ENCODE measurements around the gene TCOF1. TPM values are rescaled to one million over a fixed set of nuclear protein-coding genes. Genes with fewer than 3 reads are reported as not detected.

TCOF1 gene
- total and polyA plus RNA-seq, 2 experiments from 2014 or later = 86.8 to 165 TPM

DNA sequence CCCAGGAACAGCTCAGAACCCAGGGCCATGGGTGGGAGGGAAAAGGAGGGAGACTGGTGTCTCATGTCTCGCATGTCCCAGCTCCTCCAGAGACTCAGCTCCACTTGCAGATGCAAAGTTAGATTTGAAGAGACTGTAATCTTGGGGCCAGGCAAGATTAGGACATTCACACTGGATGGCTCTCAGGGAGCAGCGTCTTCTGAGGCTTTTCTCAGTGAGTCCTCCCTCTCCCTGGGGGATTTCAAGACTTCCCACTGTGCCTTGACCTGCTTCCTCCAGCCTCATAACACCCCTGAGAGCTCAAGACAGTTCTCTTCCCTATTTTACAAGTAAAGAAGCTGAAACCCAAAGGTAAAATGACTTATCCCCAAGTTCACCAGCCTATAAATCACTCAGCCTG is 10.5 kb upstream of the TCOF1 start (continued):
- TF ChIP-seq, protein P1, sequence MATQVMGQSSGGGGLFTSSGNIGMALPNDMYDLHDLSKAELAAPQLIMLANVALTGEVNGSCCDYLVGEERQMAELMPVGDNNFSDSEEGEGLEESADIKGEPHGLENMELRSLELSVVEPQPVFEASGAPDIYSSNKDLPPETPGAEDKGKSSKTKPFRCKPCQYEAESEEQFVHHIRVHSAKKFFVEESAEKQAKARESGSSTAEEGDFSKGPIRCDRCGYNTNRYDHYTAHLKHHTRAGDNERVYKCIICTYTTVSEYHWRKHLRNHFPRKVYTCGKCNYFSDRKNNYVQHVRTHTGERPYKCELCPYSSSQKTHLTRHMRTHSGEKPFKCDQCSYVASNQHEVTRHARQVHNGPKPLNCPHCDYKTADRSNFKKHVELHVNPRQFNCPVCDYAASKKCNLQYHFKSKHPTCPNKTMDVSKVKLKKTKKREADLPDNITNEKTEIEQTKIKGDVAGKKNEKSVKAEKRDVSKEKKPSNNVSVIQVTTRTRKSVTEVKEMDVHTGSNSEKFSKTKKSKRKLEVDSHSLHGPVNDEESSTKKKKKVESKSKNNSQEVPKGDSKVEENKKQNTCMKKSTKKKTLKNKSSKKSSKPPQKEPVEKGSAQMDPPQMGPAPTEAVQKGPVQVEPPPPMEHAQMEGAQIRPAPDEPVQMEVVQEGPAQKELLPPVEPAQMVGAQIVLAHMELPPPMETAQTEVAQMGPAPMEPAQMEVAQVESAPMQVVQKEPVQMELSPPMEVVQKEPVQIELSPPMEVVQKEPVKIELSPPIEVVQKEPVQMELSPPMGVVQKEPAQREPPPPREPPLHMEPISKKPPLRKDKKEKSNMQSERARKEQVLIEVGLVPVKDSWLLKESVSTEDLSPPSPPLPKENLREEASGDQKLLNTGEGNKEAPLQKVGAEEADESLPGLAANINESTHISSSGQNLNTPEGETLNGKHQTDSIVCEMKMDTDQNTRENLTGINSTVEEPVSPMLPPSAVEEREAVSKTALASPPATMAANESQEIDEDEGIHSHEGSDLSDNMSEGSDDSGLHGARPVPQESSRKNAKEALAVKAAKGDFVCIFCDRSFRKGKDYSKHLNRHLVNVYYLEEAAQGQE (IDR thresholded peaks at IDR 0.05; ENCODE audit: unreplicated experiment) = no peak
- TF ChIP-seq ZNF331 (CRISPR knock-in tag; IDR thresholded peaks at IDR 0.05; ENCODE audit: low read depth) (no peak), EZH2phosphoT487 (IDR thresholded peaks at IDR 0.05; ENCODE audit: unreplicated experiment) (no peak), EZH2 (IDR thresholded peaks at IDR 0.05; ENCODE audit: low read depth, unreplicated experiment) (no peak)

- H3K9me2 ChIP-seq (ENCODE audit: insufficient read depth) = no peaks in the 10 kb centered on the region
- H3K27ac ChIP-seq (ENCODE audit: low read depth) = no peak overlapping the region
- H3K4me1 ChIP-seq (ENCODE audit: insufficient read depth) = peaks cover 7% of the 10 kb centered on the region; the same call in 1 of the 2 replicates
- no peak for TF ChIP-seq EZH2phosphoT487 (IDR thresholded peaks at IDR 0.05; ENCODE audit: unreplicated experiment)
- TF ChIP-seq STAT1 (IDR thresholded peaks at IDR 0.05; ENCODE audit: unreplicated experiment) = no peak
- TF ChIP-seq, protein P2, sequence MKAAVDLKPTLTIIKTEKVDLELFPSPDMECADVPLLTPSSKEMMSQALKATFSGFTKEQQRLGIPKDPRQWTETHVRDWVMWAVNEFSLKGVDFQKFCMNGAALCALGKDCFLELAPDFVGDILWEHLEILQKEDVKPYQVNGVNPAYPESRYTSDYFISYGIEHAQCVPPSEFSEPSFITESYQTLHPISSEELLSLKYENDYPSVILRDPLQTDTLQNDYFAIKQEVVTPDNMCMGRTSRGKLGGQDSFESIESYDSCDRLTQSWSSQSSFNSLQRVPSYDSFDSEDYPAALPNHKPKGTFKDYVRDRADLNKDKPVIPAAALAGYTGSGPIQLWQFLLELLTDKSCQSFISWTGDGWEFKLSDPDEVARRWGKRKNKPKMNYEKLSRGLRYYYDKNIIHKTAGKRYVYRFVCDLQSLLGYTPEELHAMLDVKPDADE (IDR thresholded peaks at IDR 0.05) = no peak
- no peak for TF ChIP-seq ZNF462 (CRISPR knock-in tag; IDR thresholded peaks at IDR 0.05)
- TF ChIP-seq EZH2 (IDR thresholded peaks at IDR 0.05; ENCODE audit: low read depth, unreplicated experiment) = no peak
- TF ChIP-seq NANOG (IDR thresholded peaks at IDR 0.05; ENCODE audit: borderline replicate concordance) = no peak
- no peaks in the 10 kb centered on the region for H3F3A ChIP-seq (replicated peaks; ENCODE audit: low read depth)
- Mint-ChIP-seq H3K27ac (no peak overlapping the region), H3K27me3 (ENCODE audit: insufficient read depth, low read depth, poor library complexity) (peaks cover 3% of the 10 kb centered on the region), H3K36me3 (ENCODE audit: low read depth) (no peaks in the 10 kb centered on the region), H3K9me3 (no peaks in the 10 kb centered on the region), H3K4me3 (no peak overlapping the region), H3K4me1 (peaks cover 10% of the 10 kb centered on the region)
- no peaks in the 10 kb centered on the region for H3K27me3 ChIP-seq (ENCODE audit: insufficient read depth)
- no peaks in the 10 kb centered on the region for H4K20me1 ChIP-seq (replicated peaks; ENCODE audit: insufficient read depth)
- no peaks in the 10 kb centered on the region for H3K36me3 ChIP-seq (ENCODE audit: insufficient read depth)
- no peak overlapping the region for H3K4me2 ChIP-seq
- H3K4me3 ChIP-seq = no peak overlapping the region
- no peak for ATAC-seq
- no peaks in the 10 kb centered on the region for H3K79me2 ChIP-seq (replicated peaks; ENCODE audit: insufficient read depth)
- H2AFZ ChIP-seq = 0 out of 2 replicates have a peak overlapping the region, but pooled peaks have one; percentile 32
- DNase-seq (ENCODE audit: low spot score) = no peak
These were observed 10.0 kb upstream of the TCOF1 start for GRCh38 chr5:150347451-150347850.

All from GM23338 (cell line).